GM18505 (cell line): ENCODE measurements around the gene ZBP1.

Experiments
- ATAC-seq: cut with Tn5 transposase; IDR thresholded peaks from one replicate; pipeline ENCODE4 v1.9.1; 2021; ENCODE audit not compliant: unreplicated experiment
- POLR2A ChIP-seq: IDR thresholded peaks from 4 replicates; pipeline ENCODE4 v1.6.1; 2011; ENCODE audit warnings: borderline replicate concordance; ENCODE audit not compliant: insufficient read depth, insufficient read length; ENCODE audit errors: extremely low read depth

The ZBP1 gene

DNA sequence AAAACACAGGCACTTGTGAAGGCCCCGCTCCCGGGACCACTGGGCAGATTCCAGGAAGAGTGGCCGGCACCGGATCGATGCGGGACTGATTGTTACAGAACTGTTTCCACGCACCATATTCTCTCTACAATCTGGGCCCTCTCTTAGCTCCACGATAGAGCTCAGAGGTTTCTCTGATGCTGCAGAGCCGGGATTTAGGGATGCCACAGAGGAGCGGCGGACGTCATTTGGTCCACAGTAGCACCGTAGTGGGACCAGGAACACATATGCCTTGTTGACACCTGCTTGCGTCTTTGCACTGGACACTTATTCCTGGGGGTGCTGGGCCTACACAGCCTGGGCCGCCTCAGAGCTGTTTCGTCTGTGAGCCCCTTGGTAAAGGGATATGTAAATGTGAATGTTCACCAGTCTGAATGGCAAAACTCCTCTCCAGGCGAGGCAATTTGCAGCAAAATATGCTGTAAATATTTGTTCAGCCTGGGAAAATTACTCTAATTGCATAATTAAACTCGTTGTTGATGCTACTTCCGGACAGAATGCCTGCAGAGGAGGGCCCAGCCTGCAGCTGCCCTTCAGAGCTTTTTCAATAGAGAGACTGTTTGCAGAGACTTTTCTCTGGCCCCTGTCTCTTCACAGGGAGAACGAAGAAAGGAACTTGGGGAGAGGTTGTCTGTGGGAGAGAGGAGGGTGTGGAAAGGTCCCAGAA lies 49.9 kb downstream of the ZBP1 start:
- ATAC-seq, result no peak

GRCh38 chr20:57568960-57569359 lies 51.3 kb downstream of the ZBP1 start:
- TF ChIP-seq POLR2A, result no peak
- no peak for ATAC-seq

More for the DNA sequence above, 49.9 kb downstream of the ZBP1 start:
- no peak for TF ChIP-seq POLR2A

GRCh38 chr20:57568088-57568896 lies 51.9 kb downstream of the ZBP1 start:
- no peak for TF ChIP-seq POLR2A
- ATAC-seq, result no peak

- no peak for TF ChIP-seq POLR2A
- no peak for ATAC-seq
Measured at GRCh38 chr20:57567471-57568079, 52.7 kb downstream of the ZBP1 start.

DNA sequence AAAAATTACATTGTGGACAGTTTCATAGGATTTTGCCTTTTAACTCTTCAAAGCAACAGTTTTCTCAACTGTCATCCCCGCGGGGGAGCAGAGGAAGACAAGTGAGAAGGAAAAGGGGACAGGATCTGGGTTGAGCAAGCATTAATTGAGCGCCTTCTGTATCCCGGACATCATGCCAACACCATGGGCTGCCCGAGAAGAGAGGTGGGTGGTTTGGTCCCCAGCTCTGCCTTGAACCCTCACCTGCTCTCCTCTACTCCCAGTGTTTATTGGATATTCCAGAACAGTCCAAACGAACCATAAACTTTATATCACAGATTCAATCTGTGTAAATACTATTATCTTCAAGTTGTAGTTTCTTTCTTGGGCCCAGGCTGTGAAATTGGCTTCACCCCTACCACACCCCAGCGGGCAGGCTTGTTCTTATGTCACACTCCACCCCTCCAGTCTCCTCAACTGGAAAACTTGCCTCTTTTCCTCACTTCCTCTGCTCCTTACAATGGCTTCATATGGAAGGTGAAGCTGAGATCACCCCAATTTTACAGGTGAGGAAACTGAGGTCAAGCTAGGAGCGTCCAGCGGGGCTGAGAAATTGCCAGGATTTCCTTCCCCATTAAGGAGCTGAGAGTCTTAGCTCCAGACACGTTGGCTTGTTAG lies 53.3 kb downstream of the ZBP1 start:
- TF ChIP-seq POLR2A, result no peak
- no peak for ATAC-seq

- no peak for ATAC-seq
Measured at GRCh38 chr20:57566399-57566798, 53.8 kb downstream of the ZBP1 start.

GRCh38 chr20:57564951-57565642 lies 55.1 kb downstream of the ZBP1 start:
- ATAC-seq, result no peak
- no peak for TF ChIP-seq POLR2A

More at GRCh38 chr20:57566399-57566798, 53.8 kb downstream of the ZBP1 start:
- no peak for TF ChIP-seq POLR2A

GRCh38 chr20:57564180-57564802 lies 55.9 kb downstream of the ZBP1 start:
- no peak for TF ChIP-seq POLR2A
- ATAC-seq, result no peak

- ATAC-seq, result no peak
- TF ChIP-seq POLR2A, result no peak
Measured at GRCh38 chr20:57563522-57563921, 56.7 kb downstream of the ZBP1 start.

GRCh38 chr20:57562541-57563465 lies 57.4 kb downstream of the ZBP1 start:
- ATAC-seq, result no peak
- no peak for TF ChIP-seq POLR2A
